Esophagus squamous epithelium (tissue), 4 donors: ENCODE results near the gene PBRM1.

Experiments used
- CTCF ChIP-seq, 6 experiments: fragments of 450-650 bp in 4 of 6; fragments of 200-600 bp in 2 of 6; sonication (generic) in 2 of 6; IDR thresholded peaks; one replicate each; pipeline ENCODE4 v1.5.1; 2016 to 2019; ENCODE audit warnings: antibody characterized with exemption in 6 of 6, mild to moderate bottlenecking in 4 of 6, moderate library complexity in 4 of 6
- POLR2A ChIP-seq, 4 donors: fragments of 450-650 bp; IDR thresholded peaks; one replicate each; pipeline ENCODE4 v1.6.1; 2017; ENCODE audit warnings: antibody characterized with exemption in 4 of 4, mild to moderate bottlenecking in 4 of 4, moderate library complexity in 3 of 4

- no peak for TF ChIP-seq POLR2A (IDR thresholded peaks at IDR 0.05)
- no peak for TF ChIP-seq CTCF (IDR thresholded peaks at IDR 0.05)
Observed at GRCh38 chr3:52506266-52506966, 179.3 kb downstream of the PBRM1 start.
